ENCODE measurements around the gene LAS1L.
"Not testable (repeated sequence)": the region's sequence is repeated elsewhere in the genome, so short reads cannot be mapped to it uniquely, and the experiment has no call there.

DNA sequence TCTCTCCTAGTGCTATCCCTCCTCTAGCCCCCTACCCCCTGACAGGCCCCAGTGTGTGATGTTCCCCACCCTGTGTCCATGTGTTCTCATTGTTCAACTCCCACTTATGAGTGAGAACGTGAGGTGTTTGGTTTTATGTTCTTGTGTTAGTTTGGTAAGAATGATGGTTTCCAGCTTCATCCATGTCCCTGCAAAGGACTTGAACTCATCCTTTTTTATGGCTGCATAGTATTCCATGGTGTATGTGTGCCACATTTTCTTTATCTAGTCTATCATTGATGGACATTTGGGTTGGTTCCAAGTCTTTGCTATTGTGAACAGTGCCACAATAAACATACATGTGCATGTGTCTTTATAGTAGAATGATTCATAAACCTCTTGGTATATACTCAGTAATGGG, 28.3 kb upstream of the LAS1L start:
- TF ChIP-seq, protein P1, sequence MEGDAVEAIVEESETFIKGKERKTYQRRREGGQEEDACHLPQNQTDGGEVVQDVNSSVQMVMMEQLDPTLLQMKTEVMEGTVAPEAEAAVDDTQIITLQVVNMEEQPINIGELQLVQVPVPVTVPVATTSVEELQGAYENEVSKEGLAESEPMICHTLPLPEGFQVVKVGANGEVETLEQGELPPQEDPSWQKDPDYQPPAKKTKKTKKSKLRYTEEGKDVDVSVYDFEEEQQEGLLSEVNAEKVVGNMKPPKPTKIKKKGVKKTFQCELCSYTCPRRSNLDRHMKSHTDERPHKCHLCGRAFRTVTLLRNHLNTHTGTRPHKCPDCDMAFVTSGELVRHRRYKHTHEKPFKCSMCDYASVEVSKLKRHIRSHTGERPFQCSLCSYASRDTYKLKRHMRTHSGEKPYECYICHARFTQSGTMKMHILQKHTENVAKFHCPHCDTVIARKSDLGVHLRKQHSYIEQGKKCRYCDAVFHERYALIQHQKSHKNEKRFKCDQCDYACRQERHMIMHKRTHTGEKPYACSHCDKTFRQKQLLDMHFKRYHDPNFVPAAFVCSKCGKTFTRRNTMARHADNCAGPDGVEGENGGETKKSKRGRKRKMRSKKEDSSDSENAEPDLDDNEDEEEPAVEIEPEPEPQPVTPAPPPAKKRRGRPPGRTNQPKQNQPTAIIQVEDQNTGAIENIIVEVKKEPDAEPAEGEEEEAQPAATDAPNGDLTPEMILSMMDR (IDR thresholded peaks at IDR 0.05): not testable (repeated sequence)
- TF ChIP-seq POLR2A (IDR thresholded peaks at IDR 0.05): not testable (repeated sequence)
